GM21423 (cell line): ENCODE data around the gene MT1E.
"Not testable (repeated sequence)": the region's sequence is repeated elsewhere in the genome, so short reads cannot be mapped to it uniquely, and the experiment has no call there.

Experiments used
- ATAC-seq: cut with Tn5 transposase; IDR thresholded peaks from one replicate; pipeline ENCODE4 v1.9.1; 2021; ENCODE audit warnings: mild to moderate bottlenecking, moderate library complexity; ENCODE audit not compliant: unreplicated experiment

MT1E gene

DNA sequence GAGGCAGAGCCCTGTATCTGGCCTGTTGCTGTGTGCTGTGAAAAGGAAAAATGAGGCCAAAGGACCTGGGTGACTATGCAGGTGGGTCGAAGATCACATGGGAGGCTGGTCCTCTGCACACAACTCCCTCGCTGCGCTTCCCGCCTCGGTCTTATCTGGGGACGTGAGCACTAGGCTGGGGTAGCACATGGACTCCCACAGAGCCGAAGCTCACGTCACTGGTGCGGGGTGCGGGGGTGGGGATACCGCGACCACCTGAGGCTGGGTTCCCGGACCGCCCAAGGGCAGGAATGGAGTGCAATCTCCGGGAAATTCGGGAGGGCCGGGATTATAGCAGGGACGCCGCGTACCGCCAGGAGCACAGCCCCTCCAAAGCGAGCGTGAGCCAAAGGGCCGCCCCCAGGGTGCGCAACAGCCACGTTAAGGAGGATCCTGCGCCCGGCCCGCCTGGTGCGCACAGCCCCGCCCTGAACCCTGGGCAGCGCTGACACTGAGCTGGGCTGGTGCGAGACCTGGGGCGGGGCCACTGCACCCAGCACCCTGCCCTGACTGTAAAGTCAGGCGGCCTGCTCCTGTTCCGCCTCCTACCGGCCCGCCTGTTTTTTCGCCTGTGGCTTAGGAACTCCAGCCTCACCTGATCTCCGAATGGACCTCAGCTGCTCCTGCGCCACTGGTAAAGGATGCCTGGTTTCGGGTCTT lies 17.6 kb downstream of the MT1E start:
- ATAC-seq: peak; percentile 83

DNA sequence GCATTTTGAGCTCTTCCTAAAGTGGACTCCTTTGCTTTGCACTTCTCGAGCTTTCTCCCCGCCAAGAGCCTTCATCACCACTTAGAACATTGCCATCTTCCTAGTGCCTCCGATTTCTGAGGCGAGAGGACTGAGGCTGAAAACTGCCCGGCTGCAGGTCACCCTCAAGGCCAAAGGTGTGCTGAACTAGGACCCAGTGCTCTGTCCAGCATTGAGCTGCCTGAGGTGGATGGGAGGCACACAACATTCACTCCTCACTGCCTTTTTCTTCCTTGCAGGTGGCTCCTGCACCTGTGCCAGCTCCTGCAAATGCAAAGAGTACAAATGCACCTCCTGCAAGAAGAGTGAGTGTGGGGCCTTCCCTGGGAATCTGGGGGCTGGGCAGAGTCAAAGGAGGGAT lies 18.3 kb downstream of the MT1E start:
- ATAC-seq: no peak

DNA sequence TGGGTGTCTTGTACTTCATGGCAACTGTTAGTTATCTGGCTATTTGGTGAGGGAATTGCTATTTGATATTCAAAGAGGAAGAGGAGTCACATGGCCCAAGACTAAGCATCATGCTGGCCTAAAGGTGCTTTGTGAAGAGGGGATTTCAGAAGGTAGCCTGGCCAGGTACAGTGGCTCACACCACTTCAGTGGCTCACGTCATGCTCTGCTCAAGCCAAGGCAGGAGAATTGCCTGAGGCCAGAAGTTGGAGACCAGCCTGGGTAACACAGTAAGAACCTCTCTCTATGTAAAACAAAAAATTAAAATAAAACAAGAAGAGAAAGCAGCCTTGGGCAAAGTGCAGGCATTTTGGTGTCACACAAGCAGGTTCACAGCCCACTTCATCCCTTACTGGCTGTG lies 19.7 kb downstream of the MT1E start:
- ATAC-seq: no peak

DNA sequence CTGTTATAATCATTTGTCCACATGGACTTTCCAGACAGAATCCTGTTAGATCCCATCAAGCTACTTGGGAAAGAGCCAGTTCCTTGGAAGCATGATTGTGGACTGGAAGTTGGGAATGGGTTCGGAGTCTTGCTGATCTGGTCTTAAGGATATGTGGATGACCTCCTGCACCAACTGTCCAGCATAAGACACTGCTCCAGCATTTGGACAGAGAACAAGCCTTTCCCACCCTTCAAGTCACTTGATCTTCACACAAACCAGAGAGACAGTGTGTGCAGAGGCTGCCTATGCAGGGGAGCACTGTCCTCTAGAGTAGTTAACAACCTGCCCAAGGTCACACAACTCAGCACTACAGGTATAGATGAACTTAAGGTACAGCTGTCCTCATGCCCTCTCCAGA lies 20.3 kb downstream of the MT1E start:
- no peak for ATAC-seq

DNA sequence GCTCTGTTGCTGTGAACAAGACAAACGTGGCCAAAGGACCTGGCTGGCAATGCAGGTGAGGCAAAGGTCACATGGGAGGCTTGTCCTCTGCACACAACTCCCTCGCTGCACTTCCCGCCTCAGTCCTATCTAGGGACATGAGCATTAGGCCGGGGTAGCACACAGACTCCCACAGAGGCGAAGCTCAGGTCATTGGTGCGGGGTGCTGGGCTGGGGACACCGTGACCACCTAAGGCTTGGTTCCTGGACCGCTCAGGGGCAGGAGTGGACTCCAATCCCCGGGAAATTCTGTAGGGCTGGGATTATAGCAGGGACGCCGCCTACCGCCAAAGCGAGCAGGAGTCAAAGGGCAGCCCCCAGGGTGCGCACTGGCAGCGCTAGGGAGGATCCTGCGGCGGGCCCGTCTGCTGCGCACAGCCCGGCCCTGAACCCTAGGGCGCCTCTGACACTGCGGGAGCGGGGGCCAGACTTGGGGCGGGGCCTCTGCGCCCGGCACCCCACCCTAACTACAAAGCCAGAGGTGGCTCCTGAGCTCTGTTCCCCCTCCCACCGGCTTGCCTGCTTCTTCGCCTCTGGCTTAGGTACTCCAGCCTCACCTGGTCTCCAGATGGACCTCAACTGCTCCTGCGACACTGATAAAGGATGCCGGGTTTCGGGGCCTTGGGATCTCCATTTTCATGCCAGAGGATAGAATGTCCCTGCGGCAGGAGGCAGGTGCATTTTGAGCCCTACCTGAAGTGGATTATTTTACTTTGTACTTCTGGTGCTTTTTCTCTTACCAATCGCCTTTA lies 22.3 kb downstream of the MT1E start:
- ATAC-seq: no peak

DNA sequence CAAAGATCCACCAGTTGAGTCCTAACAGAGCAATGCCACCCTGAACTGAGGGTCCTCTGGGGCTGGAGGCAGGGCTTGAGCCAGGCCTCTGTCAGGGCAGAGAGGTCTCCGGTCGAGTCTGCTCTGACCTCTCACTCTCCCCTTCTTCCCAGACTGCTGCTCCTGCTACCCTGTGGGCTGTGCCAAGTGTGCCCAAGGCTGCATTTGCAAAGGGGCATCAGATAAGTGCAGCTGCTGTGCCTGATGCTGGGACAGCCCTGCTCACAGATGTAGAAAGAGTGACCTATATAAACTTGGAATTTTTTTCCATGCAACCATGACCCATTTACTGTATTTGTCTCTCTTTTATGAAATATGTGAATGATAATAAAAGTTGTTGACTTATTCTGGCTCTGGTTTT lies 23.7 kb downstream of the MT1E start:
- ATAC-seq: no peak

DNA sequence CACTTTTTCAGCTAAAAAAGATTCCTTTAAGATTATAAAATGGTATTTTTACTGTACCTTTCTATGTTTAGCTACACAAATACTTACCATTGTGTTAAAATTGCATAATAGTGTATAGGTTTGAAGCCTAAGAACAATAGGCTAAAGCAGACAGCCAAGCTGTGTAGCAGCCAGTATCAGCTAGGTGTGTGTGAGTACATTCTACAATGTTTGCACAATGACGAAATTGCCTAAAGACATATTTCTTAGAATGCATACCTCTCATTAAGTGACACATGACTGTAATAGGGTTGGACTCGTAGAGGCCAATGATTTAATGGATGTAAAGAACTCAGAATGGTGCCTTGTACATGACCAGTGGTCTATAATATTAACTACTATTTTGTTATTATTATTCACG lies 24.2 kb downstream of the MT1E start:
- no peak for ATAC-seq

DNA sequence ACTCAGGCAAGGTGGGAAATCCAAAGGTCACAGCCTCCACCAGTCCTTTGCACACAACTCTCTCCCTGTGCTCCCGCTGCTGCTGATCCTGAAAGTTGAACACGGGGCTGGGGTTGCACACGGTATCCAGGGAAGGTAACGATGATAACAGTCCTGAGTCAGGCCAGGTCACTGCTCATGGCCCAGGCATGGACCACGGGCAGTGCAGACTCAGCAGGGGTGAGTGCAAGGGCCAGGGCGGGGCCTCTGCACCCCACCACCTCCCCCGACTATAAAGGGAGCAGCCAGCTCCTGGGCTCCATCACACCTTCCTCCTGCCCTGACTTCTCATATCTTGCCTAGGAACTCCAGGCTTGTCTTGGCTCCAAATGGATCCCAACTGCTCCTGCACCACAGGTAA lies 26.0 kb downstream of the MT1E start, which contains the start of gene MT1B:
Gene MT1B, plus strand, starts transcription at position 301 of the 400 bp plus-strand sequence. Its CDS starts 68 bp downstream, at position 369.
- ATAC-seq: no peak

DNA sequence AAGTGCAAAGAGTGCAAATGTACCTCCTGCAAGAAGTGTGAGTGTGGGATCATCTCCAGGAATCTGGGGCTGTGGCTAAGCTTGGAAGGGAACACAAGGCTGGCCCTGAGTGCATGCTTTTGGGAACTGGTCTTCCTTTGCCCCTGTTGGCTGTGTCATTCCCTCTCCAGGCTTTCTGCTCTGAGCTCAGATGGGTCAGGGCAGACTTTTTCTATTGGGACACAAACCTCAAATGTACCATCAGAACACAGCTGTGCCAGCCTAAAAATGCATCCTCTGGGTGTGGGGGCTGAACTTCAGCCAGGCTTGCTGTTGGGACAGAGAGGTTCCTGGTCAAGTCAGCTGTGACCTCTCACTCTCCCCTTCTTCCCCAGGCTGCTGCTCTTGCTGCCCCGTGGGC lies 27.0 kb downstream of the MT1E start:
- ATAC-seq: no peak

DNA sequence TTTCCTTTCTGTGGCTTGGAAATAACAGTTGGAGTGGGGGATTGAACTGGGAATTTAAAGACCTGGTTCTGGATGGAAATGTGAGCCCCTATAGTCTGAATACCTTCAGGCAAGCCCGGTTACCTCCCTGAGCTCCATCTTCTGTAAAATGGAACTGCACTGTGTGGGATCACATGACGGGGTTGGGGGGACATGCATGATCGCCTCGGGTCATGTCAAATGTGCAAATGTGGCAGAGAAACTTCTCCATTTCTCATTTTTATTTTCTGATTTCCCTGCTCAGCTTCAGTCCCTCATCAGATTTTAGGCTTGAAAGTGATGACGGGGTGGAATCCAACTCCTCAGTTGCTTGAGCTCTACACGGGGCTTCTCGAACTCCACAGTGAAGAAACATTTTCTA lies 27.6 kb downstream of the MT1E start:
- no peak for ATAC-seq

DNA sequence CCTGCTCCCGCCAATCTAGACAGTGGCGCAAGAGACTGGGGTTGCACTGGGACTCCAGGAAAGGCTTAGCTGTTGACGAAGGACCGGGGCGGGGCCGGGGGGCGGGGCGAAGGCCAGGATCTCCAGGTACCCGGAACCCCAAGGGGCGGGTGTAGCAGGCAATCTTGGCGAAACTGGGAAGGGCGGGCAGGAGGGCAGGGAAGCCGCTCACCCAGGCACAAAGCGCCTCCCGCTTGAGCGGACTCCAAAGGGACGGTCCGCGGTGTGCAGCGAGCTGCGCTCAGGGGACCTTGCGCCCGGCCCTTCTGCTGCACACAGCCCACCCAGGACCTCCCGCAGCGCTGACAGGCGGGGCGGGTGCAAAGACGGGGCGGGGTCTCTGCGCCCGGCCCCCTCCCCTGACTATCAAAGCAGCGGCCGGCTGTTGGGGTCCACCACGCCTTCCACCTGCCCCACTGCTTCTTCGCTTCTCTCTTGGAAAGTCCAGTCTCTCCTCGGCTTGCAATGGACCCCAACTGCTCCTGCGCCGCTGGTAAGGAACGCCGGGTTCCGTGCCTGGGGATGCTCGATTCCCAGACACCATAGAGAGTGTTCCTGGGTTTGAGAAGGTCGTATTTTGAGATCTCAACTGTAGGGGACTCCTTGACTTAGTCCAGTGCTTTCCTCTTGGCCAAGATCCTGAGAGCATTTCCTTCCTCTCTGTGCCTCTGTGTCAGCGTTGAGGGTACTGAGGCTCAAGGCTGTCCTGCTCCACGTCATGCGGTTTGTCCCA lies 32.2 kb downstream of the MT1E start, which contains the start of gene MT1F:
Gene MT1F, plus strand, starts transcription at position 405 of the 772 bp plus-strand sequence. Its CDS starts 100 bp downstream, at position 505.
- ATAC-seq: peak; percentile 51

DNA sequence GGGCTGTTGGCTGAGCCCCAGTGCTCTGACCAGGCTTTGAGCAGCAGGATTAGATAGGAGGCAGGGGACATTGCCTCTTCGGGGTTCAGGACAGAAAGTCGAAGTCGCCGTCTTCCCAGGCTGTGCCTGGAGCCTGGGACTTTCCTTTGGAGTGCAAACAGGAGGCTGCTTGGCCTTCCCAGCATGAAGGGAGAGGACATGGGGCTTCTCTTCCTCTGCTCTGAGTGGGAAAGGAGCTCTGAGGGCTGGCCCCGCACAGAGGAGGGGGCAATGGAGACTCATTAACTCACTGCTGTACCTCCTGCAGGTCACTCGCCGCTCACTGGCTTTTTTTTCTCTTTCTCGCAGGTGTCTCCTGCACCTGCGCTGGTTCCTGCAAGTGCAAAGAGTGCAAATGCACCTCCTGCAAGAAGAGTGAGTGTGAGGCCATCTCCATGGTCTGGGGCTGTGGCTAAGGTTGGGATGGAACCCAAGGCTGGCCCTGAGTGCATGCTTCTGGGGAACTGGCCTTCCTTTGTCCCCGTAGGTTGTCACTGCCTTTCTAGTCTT lies 32.8 kb downstream of the MT1E start:
- ATAC-seq: no peak

DNA sequence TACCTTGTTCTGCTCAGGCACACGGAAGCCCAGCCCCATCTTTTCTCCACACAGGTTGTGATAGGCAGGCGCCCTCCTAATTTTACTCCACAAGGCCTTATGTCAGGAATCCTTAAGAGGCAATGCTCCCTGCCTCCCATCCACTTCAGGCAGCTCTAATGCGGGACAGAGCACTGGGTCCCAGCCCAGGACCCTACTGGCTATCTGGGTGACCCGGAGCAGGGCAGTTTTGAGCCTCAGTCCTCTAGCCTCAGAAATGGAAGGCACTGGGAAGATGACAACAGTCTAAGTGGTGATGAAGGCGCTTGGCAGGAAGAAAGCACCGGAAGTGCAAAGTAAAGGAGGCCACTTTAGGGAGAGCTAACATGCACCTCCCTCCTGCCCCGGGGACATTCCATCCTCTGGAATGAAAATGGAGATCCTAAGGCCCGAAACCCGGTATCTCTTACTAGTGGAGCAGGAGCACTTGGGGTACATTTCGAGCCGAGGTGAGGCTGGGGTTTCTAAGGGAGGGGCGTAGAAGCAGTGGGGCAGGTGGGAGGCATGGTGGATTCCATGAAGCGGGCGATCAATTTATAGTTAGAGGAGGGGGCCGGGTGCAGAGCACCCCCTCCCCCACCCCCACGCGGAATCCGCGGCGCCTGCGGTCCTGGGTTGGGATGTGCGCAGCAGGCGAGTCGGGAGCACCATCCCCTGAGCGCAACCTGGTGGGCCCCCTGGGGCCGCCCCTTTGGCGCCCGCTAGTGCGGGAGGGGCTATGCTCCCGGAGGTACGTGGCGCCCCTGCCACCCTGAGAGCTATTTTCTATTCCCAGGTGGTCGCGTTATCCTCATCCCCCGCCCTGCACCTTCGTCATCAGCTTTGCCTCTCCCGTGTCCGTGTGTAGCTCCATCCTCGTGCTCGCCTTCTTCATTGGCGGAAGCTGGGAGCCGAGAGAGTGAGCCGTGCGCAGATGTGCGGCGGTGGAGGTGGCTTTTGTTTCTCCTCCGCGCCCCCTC lies 37.1 kb downstream of the MT1E start:
- ATAC-seq: no peak

DNA sequence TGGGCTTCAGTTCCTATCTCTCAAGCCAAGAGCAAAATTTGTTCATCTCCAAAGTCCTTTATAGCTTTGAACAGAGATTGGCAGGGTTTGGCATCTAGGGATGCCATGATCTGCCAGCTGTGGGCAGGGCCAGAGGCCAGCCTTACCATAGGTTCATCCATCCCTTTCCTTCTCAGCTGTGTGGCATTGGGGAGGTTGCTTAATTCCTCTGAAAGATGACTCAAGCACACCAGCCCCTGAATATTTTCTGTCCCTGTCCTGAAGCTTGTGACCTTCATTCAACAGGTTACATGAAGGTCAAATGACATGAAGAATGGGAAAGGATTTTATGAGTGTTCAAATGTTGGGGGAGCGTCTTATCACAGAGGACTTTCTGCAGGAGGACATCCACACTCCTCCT lies 38.9 kb downstream of the MT1E start:
- ATAC-seq: no peak

DNA sequence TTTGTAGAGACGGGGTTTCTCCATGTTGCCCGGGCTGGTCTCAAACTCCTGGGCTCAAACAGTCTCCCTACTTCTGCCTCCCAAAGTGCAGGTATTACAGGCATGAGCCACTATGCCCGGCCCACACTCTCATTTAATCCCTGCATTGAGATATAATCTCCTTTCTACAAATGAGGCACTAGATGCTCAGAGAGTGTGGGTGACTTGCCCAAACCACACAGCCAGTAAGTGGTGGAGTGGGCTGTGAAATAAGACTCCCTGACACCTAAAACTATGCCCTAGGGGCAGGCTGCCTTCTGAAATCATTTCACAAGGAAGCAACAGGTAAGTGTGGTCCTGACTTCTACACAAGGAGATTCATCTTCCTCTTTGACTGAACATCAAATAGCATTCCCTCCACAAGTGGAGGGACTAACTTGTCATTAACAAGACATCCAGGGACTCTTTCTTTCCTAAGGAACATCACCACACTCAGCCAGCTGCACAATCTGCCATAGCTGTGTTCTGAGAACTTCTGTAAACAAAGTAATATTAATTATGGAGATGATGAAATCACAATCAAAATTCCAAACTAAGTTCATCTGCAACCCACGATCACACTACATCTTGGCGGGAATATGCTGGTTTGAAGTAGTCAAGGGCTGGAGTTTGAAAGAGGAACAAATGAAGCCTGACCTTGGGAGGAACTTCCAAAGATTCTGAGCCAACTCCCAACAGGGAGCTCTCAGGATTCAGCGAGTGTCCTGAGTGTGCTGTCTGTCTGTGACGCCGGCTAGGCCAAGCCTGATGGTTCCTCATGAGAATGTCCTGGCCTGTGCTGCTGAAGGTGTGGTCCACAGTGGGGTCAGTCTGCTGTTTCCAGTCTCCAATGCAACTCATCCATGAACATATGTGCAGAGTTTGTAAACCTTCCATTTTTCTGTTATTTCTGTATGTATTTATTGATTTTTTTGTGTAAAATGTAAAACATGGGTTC lies 40.0 kb downstream of the MT1E start:
- not testable (repeated sequence) for ATAC-seq

DNA sequence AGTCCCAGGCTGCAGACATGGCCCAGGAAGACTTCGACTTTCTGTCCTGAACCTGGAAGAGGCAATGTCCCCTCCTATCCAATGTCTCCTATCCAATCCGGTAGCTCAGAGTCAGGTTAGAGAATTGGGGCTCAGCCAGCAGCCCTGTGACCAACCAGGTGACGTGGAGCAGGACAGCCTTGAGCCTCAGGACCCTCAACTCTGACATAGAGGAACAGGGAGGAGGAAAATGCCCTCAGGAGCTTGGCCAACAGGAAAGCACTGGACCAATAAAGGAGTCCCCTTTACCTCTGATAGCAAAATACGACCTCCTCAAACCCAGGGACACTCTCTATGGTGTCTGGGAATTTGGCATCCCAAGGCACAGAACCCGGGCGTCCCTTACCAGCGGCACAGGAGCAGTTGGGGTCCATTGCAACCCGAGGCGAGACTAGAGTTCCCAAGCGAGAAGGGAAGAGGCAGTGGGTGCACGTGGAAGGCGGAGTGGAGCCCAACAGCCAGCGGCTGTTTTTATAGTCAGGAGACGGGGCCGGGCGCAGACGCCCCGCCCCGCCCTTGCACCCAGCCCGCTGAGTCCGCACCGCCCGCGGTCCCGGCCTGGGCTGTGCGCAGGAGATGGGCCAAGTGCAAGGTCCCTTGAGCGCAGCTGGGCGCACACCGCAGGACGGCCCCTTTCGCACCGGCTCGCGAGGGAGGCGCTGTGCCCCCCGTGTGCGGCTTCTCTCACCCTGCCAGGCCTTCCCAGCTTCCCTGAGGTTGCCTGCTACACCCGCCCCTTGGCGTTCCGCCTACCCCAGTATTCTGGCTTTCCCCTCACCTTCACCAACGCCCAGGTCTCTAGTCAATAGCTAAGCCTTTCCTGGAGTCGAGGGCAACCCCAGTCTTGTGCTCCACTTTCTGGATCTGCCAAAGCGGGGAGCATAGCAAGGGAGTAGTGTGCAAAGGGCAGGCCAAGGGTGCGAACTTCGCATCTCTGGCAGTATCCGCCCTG lies 42.3 kb downstream of the MT1E start, which contains the start of gene MT1G:
Gene MT1G, minus strand, starts transcription at position 485 of the 991 bp plus-strand sequence. Its CDS starts 72 bp downstream, at position 413.
- ATAC-seq: no peak
